ENCODE results near the gene COTL1.
A peak's percentile ranks its signal among the peaks of the same experiment; 100 is the strongest.

The COTL1 gene

DNA sequence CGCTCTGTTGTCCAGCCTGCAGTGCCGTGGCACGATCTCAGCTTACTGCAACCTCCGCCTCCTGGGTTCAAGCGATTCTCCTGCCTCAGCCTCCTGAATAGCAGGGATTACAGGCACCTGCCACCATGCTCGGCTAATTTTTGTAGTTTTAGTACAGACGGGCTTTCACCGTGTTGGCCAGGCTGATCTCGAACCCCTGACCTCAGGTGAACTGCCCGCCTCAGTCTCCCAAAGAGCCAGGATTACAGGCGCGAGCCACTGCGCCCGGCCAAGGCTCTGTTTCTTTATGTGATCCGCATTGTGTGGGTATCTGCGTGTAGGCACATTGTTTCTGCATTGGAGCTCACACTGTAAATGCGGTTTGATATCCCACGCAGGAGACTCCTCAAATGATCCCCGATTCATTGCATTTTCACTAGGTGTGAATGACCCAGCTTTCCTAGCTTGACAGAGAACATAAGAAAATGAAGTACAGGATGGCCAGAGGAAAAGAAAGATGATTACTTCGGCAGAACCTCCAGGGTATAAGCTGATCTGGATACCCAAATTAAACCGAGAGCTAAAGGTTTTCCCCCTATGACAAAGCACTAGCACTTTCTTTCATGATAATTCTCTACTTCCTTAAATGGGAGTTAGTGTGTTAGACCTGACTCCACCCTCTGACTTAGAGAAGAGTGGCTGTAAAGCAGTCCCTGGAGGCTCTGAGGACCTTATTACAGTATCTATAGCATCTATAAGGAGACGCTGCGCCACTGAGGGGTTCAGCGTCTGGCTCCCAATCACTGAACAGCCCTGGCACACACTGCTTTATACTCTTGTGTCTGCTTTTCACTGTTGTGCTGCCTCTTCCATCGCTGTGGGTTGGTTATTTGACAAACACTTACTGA is 17.3 kb downstream of the COTL1 start:
- Histone ChIP-seq H3K27ac (ENCODE audit: low read length) (peak overlapping the region; percentile 23; the same call in 1 of the 2 replicates), H3K79me2 (ENCODE audit: low read length) (no peaks in the 10 kb centered on the region), H3K36me3 (replicated peaks; ENCODE audit: insufficient read depth, low read length) (no peaks in the 10 kb centered on the region), H3K9me3 (replicated peaks; ENCODE audit: insufficient read depth, low read length) (no peaks in the 10 kb centered on the region), H3K9ac (ENCODE audit: low read length) (no peak overlapping the region), H3K4me2 (ENCODE audit: low read depth, low read length) (peak overlapping the region; percentile 60; the same call in 1 of the 2 replicates), H4K20me1 (ENCODE audit: insufficient read depth, low read length) (no peaks in the 10 kb centered on the region), H3K27me3 (replicated peaks; ENCODE audit: insufficient read depth, low read length) (no peaks in the 10 kb centered on the region), H3K9me2 (replicated peaks; ENCODE audit: insufficient read depth, low read length) (no peaks in the 10 kb centered on the region), H3K4me1 (ENCODE audit: low read length) (no peaks in the 10 kb centered on the region; the same call in 1 of the 2 replicates), H3K4me3 (ENCODE audit: low read length) (peak overlapping the region; percentile 25; the same call in 1 of the 2 replicates), H3F3A (ENCODE audit: insufficient read depth, low read length) (no peaks in the 10 kb centered on the region), H2AFZ (ENCODE audit: low read length) (no peak overlapping the region)
- no peak for TF ChIP-seq CTCF (IDR thresholded peaks at IDR 0.05; ENCODE audit: low read length)
- TF ChIP-seq EZH2 (optimal IDR thresholded peaks at IDR 0.05; ENCODE audit: low read depth, low read length): no peak
- peak; percentile 41 for DNase-seq

- H3K4me2 ChIP-seq (ENCODE audit: low read depth, low read length): no peak overlapping the region
- H3K27ac ChIP-seq (ENCODE audit: low read length): no peak overlapping the region
- H3F3A ChIP-seq (ENCODE audit: insufficient read depth, low read length): no peaks in the 10 kb centered on the region
- H4K20me1 ChIP-seq (ENCODE audit: insufficient read depth, low read length): no peaks in the 10 kb centered on the region
- H3K4me1 ChIP-seq (ENCODE audit: low read length): no peaks in the 10 kb centered on the region; the same call in 1 of the 2 replicates
- H3K79me2 ChIP-seq (ENCODE audit: low read length): no peaks in the 10 kb centered on the region
- TF ChIP-seq CTCF (IDR thresholded peaks at IDR 0.05; ENCODE audit: low read length) (no peak), EZH2 (optimal IDR thresholded peaks at IDR 0.05; ENCODE audit: low read depth, low read length) (no peak), EZH2phosphoT487 (IDR thresholded peaks at IDR 0.05; ENCODE audit: low read length) (no peak)
- H3K9ac ChIP-seq (ENCODE audit: low read length): no peak overlapping the region
- H3K9me2 ChIP-seq (replicated peaks; ENCODE audit: insufficient read depth, low read length): no peaks in the 10 kb centered on the region
- no peak overlapping the region for H2AFZ ChIP-seq (ENCODE audit: low read length)
- H3K4me3 ChIP-seq (ENCODE audit: low read length): no peak overlapping the region
- H3K27me3 ChIP-seq (replicated peaks; ENCODE audit: insufficient read depth, low read length): no peaks in the 10 kb centered on the region
- H3K36me3 ChIP-seq (replicated peaks; ENCODE audit: insufficient read depth, low read length): no peaks in the 10 kb centered on the region
- H3K9me3 ChIP-seq (replicated peaks; ENCODE audit: insufficient read depth, low read length): no peaks in the 10 kb centered on the region
- no peak for DNase-seq
Observed at GRCh38 chr16:84599521-84600202, 18.2 kb downstream of the COTL1 start.

GRCh38 chr16:84598360-84598759 is 19.5 kb downstream of the COTL1 start:
- Histone ChIP-seq H3K4me2 (ENCODE audit: low read depth, low read length) (no peak overlapping the region), H3K36me3 (replicated peaks; ENCODE audit: insufficient read depth, low read length) (no peaks in the 10 kb centered on the region), H3K9ac (ENCODE audit: low read length) (no peak overlapping the region), H3K4me3 (ENCODE audit: low read length) (no peak overlapping the region), H3K27me3 (replicated peaks; ENCODE audit: insufficient read depth, low read length) (no peaks in the 10 kb centered on the region), H3K27ac (ENCODE audit: low read length) (no peak overlapping the region), H3F3A (ENCODE audit: insufficient read depth, low read length) (no peaks in the 10 kb centered on the region), H3K9me2 (replicated peaks; ENCODE audit: insufficient read depth, low read length) (no peaks in the 10 kb centered on the region), H3K79me2 (ENCODE audit: low read length) (no peaks in the 10 kb centered on the region), H2AFZ (ENCODE audit: low read length) (no peak overlapping the region), H4K20me1 (ENCODE audit: insufficient read depth, low read length) (no peaks in the 10 kb centered on the region), H3K9me3 (replicated peaks; ENCODE audit: insufficient read depth, low read length) (no peaks in the 10 kb centered on the region), H3K4me1 (ENCODE audit: low read length) (no peaks in the 10 kb centered on the region; the same call in 1 of the 2 replicates)
- no peak for DNase-seq
- no peak for TF ChIP-seq CTCF (IDR thresholded peaks at IDR 0.05; ENCODE audit: low read length)
- no peak for TF ChIP-seq EZH2phosphoT487 (IDR thresholded peaks at IDR 0.05; ENCODE audit: low read length)
